ENCODE measurements around the gene SMG5. TPM values are rescaled to one million over a fixed set of nuclear protein-coding genes. Genes with fewer than 3 reads are reported as not detected.

SMG5 gene
- total RNA-seq, 2 experiments from 2014 or later = 70.3 to 70.7 TPM

DNA sequence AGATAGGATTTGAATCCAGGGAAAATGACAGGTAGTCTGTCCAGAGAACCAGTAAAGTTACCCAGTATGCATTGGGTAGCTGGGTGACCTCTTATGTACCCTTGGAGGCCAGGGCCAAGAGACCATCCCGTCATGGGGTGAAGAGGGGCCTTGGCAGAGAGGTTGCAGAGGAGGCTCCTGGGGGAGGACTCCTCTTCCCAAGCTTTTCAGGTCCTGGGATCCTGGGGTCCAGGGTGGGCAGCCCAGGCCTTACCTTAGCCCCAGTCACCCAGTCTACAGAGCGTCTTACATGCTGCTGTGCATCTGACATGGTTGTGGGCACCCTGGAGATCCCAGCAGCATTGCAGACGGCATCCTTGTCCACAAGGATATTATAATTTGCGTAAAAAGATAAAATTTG, 55.8 kb downstream of the SMG5 start:
- ATAC-seq (no peak), DNase-seq (no peak)
- Mint-ChIP-seq H3K36me3 (ENCODE audit: low read depth) (peaks cover 46% of the 10 kb centered on the region), H3K4me3 (no peak overlapping the region), H3K27ac (peak overlapping the region; percentile 92), H3K9me3 (no peaks in the 10 kb centered on the region), H3K27me3 (no peaks in the 10 kb centered on the region), H3K4me1 (ENCODE audit: low read depth) (peaks cover 48% of the 10 kb centered on the region)
- TF ChIP-seq, protein P1, sequence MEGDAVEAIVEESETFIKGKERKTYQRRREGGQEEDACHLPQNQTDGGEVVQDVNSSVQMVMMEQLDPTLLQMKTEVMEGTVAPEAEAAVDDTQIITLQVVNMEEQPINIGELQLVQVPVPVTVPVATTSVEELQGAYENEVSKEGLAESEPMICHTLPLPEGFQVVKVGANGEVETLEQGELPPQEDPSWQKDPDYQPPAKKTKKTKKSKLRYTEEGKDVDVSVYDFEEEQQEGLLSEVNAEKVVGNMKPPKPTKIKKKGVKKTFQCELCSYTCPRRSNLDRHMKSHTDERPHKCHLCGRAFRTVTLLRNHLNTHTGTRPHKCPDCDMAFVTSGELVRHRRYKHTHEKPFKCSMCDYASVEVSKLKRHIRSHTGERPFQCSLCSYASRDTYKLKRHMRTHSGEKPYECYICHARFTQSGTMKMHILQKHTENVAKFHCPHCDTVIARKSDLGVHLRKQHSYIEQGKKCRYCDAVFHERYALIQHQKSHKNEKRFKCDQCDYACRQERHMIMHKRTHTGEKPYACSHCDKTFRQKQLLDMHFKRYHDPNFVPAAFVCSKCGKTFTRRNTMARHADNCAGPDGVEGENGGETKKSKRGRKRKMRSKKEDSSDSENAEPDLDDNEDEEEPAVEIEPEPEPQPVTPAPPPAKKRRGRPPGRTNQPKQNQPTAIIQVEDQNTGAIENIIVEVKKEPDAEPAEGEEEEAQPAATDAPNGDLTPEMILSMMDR (IDR thresholded peaks at IDR 0.05) = no peak
- CTCF ChIA-PET = interaction anchor here (0.7 to 7.2 kb wide), 14 partner anchors 9 to 136 kb away, joined by 3 to 269 read pairs (median 15); partner anchors contain the start of genes PMF1, SEMA4A and SMG5
- POLR2A ChIA-PET = interaction anchor here (0.8 to 7.1 kb wide), 11 partner anchors 8 to 130 kb away, joined by 3 to 88 read pairs (median 15); partner anchors contain the start of genes BGLAP, PMF1, SEMA4A and SMG5
- intact Hi-C loops (cut with micrococcal nuclease) = loop anchor here (10.0 kb wide), 1 partner anchor 132 kb away; no protein-coding TSS in a partner anchor

DNA sequence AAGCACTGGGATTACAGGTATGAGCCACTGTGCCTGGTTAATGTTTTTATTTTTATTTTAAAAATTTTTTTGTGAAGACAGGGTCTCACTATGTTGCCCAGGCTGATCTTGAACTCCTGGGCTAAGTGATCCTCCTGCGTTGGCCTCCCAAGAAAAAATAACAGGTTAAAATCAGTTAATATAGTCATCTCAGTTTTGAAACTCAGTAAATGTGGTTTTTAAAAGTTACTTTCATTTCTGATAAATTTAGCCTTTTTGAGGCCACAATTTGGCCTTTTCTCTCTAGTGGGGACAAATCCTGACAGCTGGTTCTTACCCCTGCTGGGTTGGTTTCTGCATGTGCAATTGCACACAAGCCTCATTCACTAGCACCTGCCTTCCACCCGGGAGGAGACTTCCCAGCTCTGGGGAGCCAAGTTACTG, 56.5 kb downstream of the SMG5 start:
- Mint-ChIP-seq H3K27me3 (no peaks in the 10 kb centered on the region), H3K9me3 (no peaks in the 10 kb centered on the region), H3K36me3 (ENCODE audit: low read depth) (peaks cover 52% of the 10 kb centered on the region), H3K27ac (peak overlapping the region; percentile 92), H3K4me3 (no peak overlapping the region), H3K4me1 (ENCODE audit: low read depth) (peaks cover 55% of the 10 kb centered on the region)
- ATAC-seq (peak; percentile 3), DNase-seq (peak; percentile 51)
- POLR2A ChIA-PET = interaction anchor here (0.8 to 7.1 kb wide), 13 partner anchors 8 to 129 kb away, joined by 3 to 88 read pairs (median 6); partner anchors contain the start of genes BGLAP, PMF1, SEMA4A and SMG5
- TF ChIP-seq, protein P1 (IDR thresholded peaks at IDR 0.05) = no peak
- CTCF ChIA-PET = interaction anchor here (1.0 to 7.2 kb wide), 19 partner anchors 8 to 135 kb away, joined by 3 to 269 read pairs (median 7); partner anchors contain the start of genes PMF1, SEMA4A and SMG5
- intact Hi-C loops (cut with micrococcal nuclease) = loop anchor here (10.0 kb wide), 1 partner anchor 131 kb away; no protein-coding TSS in a partner anchor

DNA sequence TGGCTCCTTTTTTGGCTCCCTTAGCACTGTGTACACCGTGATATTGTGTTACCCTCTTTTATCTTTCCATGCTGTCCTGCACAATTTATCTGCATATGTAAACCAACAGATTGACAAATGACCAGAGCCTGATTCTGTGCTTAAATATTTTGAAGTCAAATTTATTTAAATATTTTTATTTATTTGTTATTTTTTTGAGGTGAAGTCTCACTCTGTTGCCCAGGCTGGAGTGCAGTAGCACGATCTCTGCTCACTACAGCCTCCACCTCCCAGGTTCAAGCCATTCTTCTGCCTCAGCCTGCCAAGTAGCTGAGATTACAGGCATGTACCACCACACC, 57.0 kb downstream of the SMG5 start:
- TF ChIP-seq, protein P1 (IDR thresholded peaks at IDR 0.05) = no peak
- Mint-ChIP-seq H3K36me3 (ENCODE audit: low read depth) (peaks cover 56% of the 10 kb centered on the region), H3K4me1 (ENCODE audit: low read depth) (peaks cover 58% of the 10 kb centered on the region), H3K4me3 (peak overlapping the region; percentile 34), H3K9me3 (no peaks in the 10 kb centered on the region), H3K27ac (peak overlapping the region; percentile 85), H3K27me3 (no peaks in the 10 kb centered on the region)
- ChIA-PET CTCF (interaction anchor here (0.6 to 7.2 kb wide), 24 partner anchors 8 to 140 kb away, joined by 3 to 269 read pairs (median 7); partner anchors contain the start of genes PMF1, SEMA4A, SLC25A44 and SMG5), POLR2A (interaction anchor here (0.7 to 7.1 kb wide), 12 partner anchors 13 to 129 kb away, joined by 3 to 88 read pairs (median 10); partner anchors contain the start of genes PMF1, SEMA4A and SMG5)
- no peak for ATAC-seq
- intact Hi-C loops (cut with micrococcal nuclease) = loop anchor here (10.0 kb wide), 1 partner anchor 131 kb away; no protein-coding TSS in a partner anchor
- no peak for DNase-seq

DNA sequence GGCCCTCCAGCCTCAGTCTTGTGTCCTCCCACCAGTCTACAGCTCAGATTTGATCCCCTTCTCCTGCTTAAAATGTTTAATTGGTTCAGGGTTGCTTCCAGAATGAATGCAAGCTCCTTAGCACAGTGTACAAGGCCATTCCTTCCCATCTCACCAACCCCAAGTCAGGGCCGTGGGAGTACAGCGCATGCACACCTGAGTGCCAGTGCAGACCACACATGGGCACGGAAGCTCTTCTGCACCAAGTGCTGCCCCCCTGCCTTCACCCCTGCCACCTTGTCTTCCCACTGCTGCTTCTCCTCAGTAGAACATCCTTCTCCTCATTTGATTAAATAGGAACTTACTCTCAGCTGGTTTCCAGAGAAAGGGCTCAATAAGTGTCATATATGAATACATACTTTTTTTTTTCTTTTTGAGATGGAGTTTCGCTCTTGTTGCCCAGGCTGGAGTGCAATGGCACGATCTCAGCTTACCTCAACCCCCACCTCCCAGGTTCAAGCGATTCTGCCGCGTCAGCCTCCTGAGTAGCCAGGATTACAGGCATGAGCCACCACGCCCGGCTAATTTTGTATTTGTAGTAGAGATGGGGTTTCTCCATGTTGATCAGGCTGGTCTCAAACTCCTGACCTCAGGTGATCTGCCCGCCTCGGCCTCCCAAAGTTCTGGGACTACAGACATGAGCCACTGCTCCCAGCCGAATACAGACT, 60.5 kb downstream of the SMG5 start:
- H3K27me3 Mint-ChIP-seq = no peaks in the 10 kb centered on the region
- ATAC-seq (no peak), DNase-seq (no peak)
- POLR2A ChIA-PET = interaction anchor here (7.0 to 7.1 kb wide), 4 partner anchors 9 to 125 kb away, joined by 38 to 88 read pairs (median 63); partner anchors contain the start of genes PMF1 and SEMA4A
- intact Hi-C loops (cut with micrococcal nuclease) = loop anchor here (10.0 kb wide), 1 partner anchor 127 kb away; no protein-coding TSS in a partner anchor
- peaks cover 59% of the 10 kb centered on the region for H3K36me3 Mint-ChIP-seq (ENCODE audit: low read depth)
- CTCF ChIA-PET = interaction anchor here (0.7 to 7.2 kb wide), 8 partner anchors 9 to 698 kb away, joined by 3 to 269 read pairs (median 4); partner anchors contain the start of genes PMF1 and SLC25A44
- TF ChIP-seq, protein P1 (IDR thresholded peaks at IDR 0.05) = no peak
- H3K9me3 Mint-ChIP-seq = peaks cover 5% of the 10 kb centered on the region
- H3K4me1 Mint-ChIP-seq (ENCODE audit: low read depth) = peaks cover 75% of the 10 kb centered on the region
- H3K27ac Mint-ChIP-seq = peak overlapping the region; percentile 99
- H3K4me3 Mint-ChIP-seq = peak overlapping the region; percentile 67

All from activated CD8-positive, alpha-beta T cell treated with anti-CD3 and anti-CD28 coated beads for 36 hours (primary cell).